WERI-Rb-1 (cell line): ENCODE results near the gene SLC47A2.

Experiments
- DNase-seq: peaks from one replicate; pipeline ENCODE4 v3.0.0-alpha.2; 2020
- H3K27ac ChIP-seq: fragments of 250-450 bp; sonication (Bioruptor Pico); 2 replicates; pipeline ENCODE4 v1.5.1; 2020; ENCODE audit warnings: mild to moderate bottlenecking, moderate library complexity
- H3K27me3 ChIP-seq: fragments of 250-450 bp; sonication (Bioruptor Pico); 2 replicates; pipeline ENCODE4 v1.5.1; 2021; ENCODE audit warnings: mild to moderate bottlenecking, low read depth, moderate library complexity; ENCODE audit not compliant: insufficient read depth, severe bottlenecking
- H3K36me3 ChIP-seq: fragments of 250-450 bp; sonication (Bioruptor Pico); 2 replicates; pipeline ENCODE4 v1.5.1; 2020; ENCODE audit warnings: mild to moderate bottlenecking, moderate library complexity
- H3K4me3 ChIP-seq: 2 replicates; pipeline ENCODE4 v1.5.1; 2011; ENCODE audit warnings: low read depth, mild to moderate bottlenecking, control low read depth, low read length
- H3K9me3 ChIP-seq: fragments of 250-450 bp; sonication (Bioruptor Pico); 2 replicates; pipeline ENCODE4 v1.5.1; 2021; ENCODE audit warnings: mild to moderate bottlenecking, moderate library complexity; ENCODE audit not compliant: severe bottlenecking
- CTCF ChIP-seq: IDR thresholded peaks from 2 replicates; pipeline ENCODE4 v1.5.1; 2011; ENCODE audit warnings: low read depth, mild to moderate bottlenecking, control low read depth, inconsistent platforms, low read length

SLC47A2 gene

GRCh38 chr17:19759568-19760549 is 43.5 kb upstream of the SLC47A2 start:
- Histone ChIP-seq H3K4me3 (no peak overlapping the region), H3K9me3 (no peaks in the 10 kb centered on the region), H3K36me3 (no peaks in the 10 kb centered on the region), H3K27me3 (no peaks in the 10 kb centered on the region), H3K27ac (no peak overlapping the region)
- no peak for TF ChIP-seq CTCF
- DNase-seq: peak; percentile 64

- DNase-seq: no peak
- Histone ChIP-seq H3K9me3 (no peaks in the 10 kb centered on the region), H3K36me3 (no peaks in the 10 kb centered on the region), H3K27me3 (no peaks in the 10 kb centered on the region), H3K4me3 (no peak overlapping the region), H3K27ac (no peak overlapping the region)
- no peak for TF ChIP-seq CTCF
Observed at GRCh38 chr17:19757536-19758180, 41.3 kb upstream of the SLC47A2 start.

- Histone ChIP-seq H3K27me3 (no peaks in the 10 kb centered on the region), H3K4me3 (no peak overlapping the region), H3K27ac (no peak overlapping the region), H3K36me3 (no peaks in the 10 kb centered on the region), H3K9me3 (no peaks in the 10 kb centered on the region)
- no peak for TF ChIP-seq CTCF
- DNase-seq: no peak
Observed at GRCh38 chr17:19756546-19756945, 40.2 kb upstream of the SLC47A2 start.

- no peak for TF ChIP-seq CTCF
- Histone ChIP-seq H3K36me3 (no peaks in the 10 kb centered on the region), H3K27me3 (no peaks in the 10 kb centered on the region), H3K4me3 (no peak overlapping the region), H3K27ac (no peak overlapping the region), H3K9me3 (no peaks in the 10 kb centered on the region)
- no peak for DNase-seq
Observed at GRCh38 chr17:19755821-19756510, 39.6 kb upstream of the SLC47A2 start.

GRCh38 chr17:19755392-19755791 is 39.0 kb upstream of the SLC47A2 start:
- Histone ChIP-seq H3K4me3 (no peak overlapping the region), H3K27me3 (no peaks in the 10 kb centered on the region), H3K36me3 (no peaks in the 10 kb centered on the region), H3K27ac (no peak overlapping the region), H3K9me3 (no peaks in the 10 kb centered on the region)
- no peak for DNase-seq
- TF ChIP-seq CTCF: no peak
